Aorta (tissue), 5 donors: ENCODE data around the gene KRT10. TPM values are rescaled to one million over a fixed set of nuclear protein-coding genes. Genes with fewer than 3 reads are reported as not detected.
"Not testable (repeated sequence)": the region's sequence is repeated elsewhere in the genome, so short reads cannot be mapped to it uniquely, and the experiment has no call there.

Experiments used
- ATAC-seq: fragments of 200-7000 bp; cut with Tn5 transposase; one replicate; pipeline ENCODE4 v1.9.1; 2022; ENCODE audit warnings: moderate library complexity; ENCODE audit not compliant: low FRiP score
- DNase-seq, 2 donors: peaks; one replicate each; pipeline ENCODE4 v3.0.0-alpha.2; 2020
- H3K27ac ChIP-seq, 2 donors: one replicate each; pipeline ENCODE4 v1.5.1; 2013; ENCODE audit warnings: low read length in 2 of 2, mild to moderate bottlenecking in 2 of 2, moderate library complexity in 2 of 2, control low read depth in 1 of 2, inconsistent platforms in 1 of 2, low read depth in 1 of 2
- H3K27me3 ChIP-seq, 2 donors: one replicate each; pipeline ENCODE4 v1.6.1; 2013; ENCODE audit warnings: control low read depth in 1 of 2, low read length in 1 of 2, mild to moderate bottlenecking in 1 of 2, moderate library complexity in 1 of 2; ENCODE audit not compliant: insufficient read depth in 2 of 2, control insufficient read depth in 1 of 2
- H3K36me3 ChIP-seq, 2 donors: one replicate each; pipeline ENCODE4 v1.6.1; 2013; ENCODE audit warnings: control low read depth in 1 of 2, low read length in 1 of 2, mild to moderate bottlenecking in 1 of 2; ENCODE audit not compliant: insufficient read depth in 2 of 2, control insufficient read depth in 1 of 2
- H3K4me1 ChIP-seq, 2 donors: one replicate each; pipeline ENCODE4 v1.6.1; 2013; ENCODE audit warnings: low read length in 2 of 2, control low read depth in 1 of 2, mild to moderate bottlenecking in 1 of 2, moderate library complexity in 1 of 2; ENCODE audit not compliant: insufficient read depth in 2 of 2, control insufficient read depth in 1 of 2
- H3K4me3 ChIP-seq, 2 donors: one replicate each; pipeline ENCODE4 v1.5.1; 2013; ENCODE audit warnings: low read length in 2 of 2, control low read depth in 1 of 2, mild to moderate bottlenecking in 1 of 2
- H3K9me3 ChIP-seq: one replicate; pipeline ENCODE4 v1.6.1; 2013; ENCODE audit warnings: mild to moderate bottlenecking, low read length; ENCODE audit not compliant: control insufficient read depth
- WGBS, 2 donors: extraction: QIAGEN DNeasy Blood & Tissue Kit; methylation state at CpG; one replicate each; pipeline ENCODE4 v1.1.7; 2013; 5-methylcytosine and 5-hydroxymethylcytosine counted together
- intact Hi-C, 2 donors: fragments of 100-400 bp; cut with DNase I; formaldehyde crosslinking; loops; one replicate each; pipeline versions ENCODE4 v1.14.2 to v1.15.0; 2022
- long read RNA-seq, 2 donors: library from polyadenylated mRNA; unstranded; transcript quantifications; one replicate each; pipeline ENCODE4 v2.0.0, GENCODE V29; 2020 to 2021
- polyA plus RNA-seq, 2 donors: library from polyadenylated mRNA; stranded (reverse); fragments of 200-250 nt; gene quantifications; one replicate each; pipeline ENCODE4 v1.2.3, GENCODE V29; 2013
- total RNA-seq, 2 donors: library from RNA; stranded (reverse); fragmentation: NEBNext Ultra II Directional; extraction: Animal tissue kit (Norgen Biotek cat#: 25700); gene quantifications; one replicate each; pipeline ENCODE4 v1.2.1, GENCODE V29; 2021
- donor health status: healthy with polysubstance abuse.
- donor health status: Bipolar disorder and iron deficiency.
- donor health status: DM: no; HTN: no; CAD: no.
- donor health status: DM: no; HTN: no; CAD: no.
- donor health status: DM: yes; HTN: yes; CAD: no.

KRT10 gene
- total RNA-seq (10 to 100 TPM; 35.3 to 39.3 TPM), polyA plus RNA-seq (10 to 100 TPM; 39.3 to 39.7 TPM)
- long read RNA-seq, donor 1, partial matches to known transcripts = 7 of 10 reads
- long read RNA-seq, donor 1, other reads (novel, unspliced or antisense) = 2 of 10 reads
- long read RNA-seq, donor 2, partial matches to known transcripts = 35 of 38 reads
- long read RNA-seq, donor 2, other reads (novel, unspliced or antisense) = 1 of 38 reads

GRCh38 chr17:40822132-40822812 is at the start of gene KRT10:
TSS of gene KRT10 (minus strand) at chr17:40822614. CDS start at chr17:40822585, 29 bp downstream.
- peaks cover under 1 to 5% of the 10 kb centered on the region in 2 donors for H3K4me1 ChIP-seq
- ATAC-seq = no peak
- no peaks in the 10 kb centered on the region for H3K36me3 ChIP-seq
- intact Hi-C loops = no loop called here
- DNase-seq = no peak
- no peaks in the 10 kb centered on the region for H3K27me3 ChIP-seq
- H3K9me3 ChIP-seq = no peaks in the 10 kb centered on the region
- no peak within 1 kb of the TSS for H3K27ac ChIP-seq
- WGBS, 2 donors = 95% methylated on average over 7 of the region's 7 CpGs
- no peak within 1 kb of the TSS for H3K4me3 ChIP-seq

- Histone ChIP-seq H3K9me3 (no peaks in the 10 kb centered on the region), H3K36me3 (no peaks in the 10 kb centered on the region), H3K4me3 (no peak overlapping the region), H3K27me3 (no peaks in the 10 kb centered on the region), H3K4me1 (no peaks in the 10 kb centered on the region), H3K27ac (no peak overlapping the region)
- DNase-seq = no peak
- no peak for ATAC-seq
- intact Hi-C loops = no loop called here
- 91 to 95% methylated on average over 7 of the region's 7 CpGs for WGBS, 2 donors
Observed at GRCh38 chr17:40871316-40871715, 48.9 kb upstream of the KRT10 start.

- DNase-seq = no peak
- Histone ChIP-seq H3K9me3 (no peaks in the 10 kb centered on the region), H3K27me3 (no peaks in the 10 kb centered on the region), H3K4me3 (no peak overlapping the region), H3K4me1 (no peaks in the 10 kb centered on the region), H3K27ac (no peak overlapping the region), H3K36me3 (no peaks in the 10 kb centered on the region)
- intact Hi-C loops = no loop called here
- 73 to 85% methylated on average over 4 of the region's 4 CpGs for WGBS, 2 donors
- ATAC-seq = no peak
Observed at GRCh38 chr17:40870136-40870535, 47.7 kb upstream of the KRT10 start.

DNA sequence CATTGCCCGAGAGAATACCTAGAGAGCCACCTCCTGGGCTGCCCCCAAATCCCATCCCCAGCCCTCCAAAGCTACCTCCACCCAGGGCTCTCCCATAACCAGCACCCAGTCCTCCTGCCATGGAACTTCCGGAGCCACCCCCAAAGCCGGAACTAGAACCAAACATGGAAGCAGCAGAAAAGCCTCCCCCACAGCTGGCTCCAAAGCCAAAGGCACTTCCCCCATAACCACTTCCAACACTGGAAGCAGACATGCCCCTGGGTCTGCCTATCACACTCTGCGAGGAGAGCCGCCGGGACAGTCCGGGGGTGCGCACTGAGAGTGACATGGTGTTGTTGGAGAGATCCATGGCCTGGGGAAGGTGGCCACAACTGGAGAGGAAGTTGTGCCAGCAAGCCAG is 44.4 kb upstream of the KRT10 start, which contains the start of gene KRT12:
TSS of gene KRT12 (minus strand) at position 386 of the 400 bp plus-strand sequence. CDS start at position 349, 37 bp downstream.
- Histone ChIP-seq H3K4me3 (no peak within 1 kb of the TSS), H3K9me3 (no peaks in the 10 kb centered on the region), H3K4me1 (no peaks in the 10 kb centered on the region), H3K27ac (no peak within 1 kb of the TSS), H3K36me3 (no peaks in the 10 kb centered on the region), H3K27me3 (no peaks in the 10 kb centered on the region)
- WGBS, 2 donors = 86 to 92% methylated on average over 8 of the region's 8 CpGs
- intact Hi-C loops = no loop called here
- no peak for DNase-seq
- no peak for ATAC-seq

DNA sequence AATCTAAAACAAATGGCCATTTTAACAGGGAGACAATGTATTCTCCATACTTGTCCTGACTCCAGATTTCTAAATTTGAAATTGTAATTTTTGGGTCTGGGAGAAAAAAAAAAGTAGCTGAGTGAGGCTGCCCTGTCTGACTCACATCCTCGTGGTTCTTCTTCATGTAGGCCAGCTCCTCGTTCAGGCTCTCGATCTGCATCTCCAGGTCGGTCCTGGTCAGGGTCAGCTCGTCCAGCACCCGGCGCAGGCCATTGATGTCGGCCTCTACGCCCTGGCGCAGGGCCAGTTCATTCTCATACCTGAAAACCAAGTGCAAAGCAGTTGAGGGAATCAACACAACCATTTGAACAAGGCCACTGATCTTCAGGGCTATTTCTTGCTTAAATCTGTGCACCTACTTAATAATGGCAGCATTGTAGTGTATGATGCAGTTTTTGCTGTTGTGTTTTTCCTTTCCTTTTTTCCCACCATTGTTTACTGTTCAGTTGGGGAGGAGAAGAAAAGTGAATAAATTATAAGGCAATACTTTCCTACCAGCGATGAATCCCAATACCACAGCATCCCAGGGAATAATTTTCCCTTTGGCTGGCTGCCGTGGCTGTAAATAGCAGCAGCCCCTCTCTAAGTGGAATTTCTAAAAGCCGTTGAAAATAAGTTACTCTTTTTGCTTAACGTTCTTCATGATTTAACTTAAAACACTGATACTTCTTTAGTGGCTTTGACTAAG is 42.4 kb upstream of the KRT10 start:
- no peak overlapping the region for H3K4me3 ChIP-seq
- no peaks in the 10 kb centered on the region for H3K36me3 ChIP-seq
- ATAC-seq (no peak), DNase-seq (no peak)
- H3K27ac ChIP-seq = no peak overlapping the region
- intact Hi-C loops = no loop called here
- WGBS, 2 donors = 77 to 81% methylated on average over 14 of the region's 14 CpGs
- H3K9me3 ChIP-seq = no peaks in the 10 kb centered on the region
- H3K4me1 ChIP-seq = no peaks in the 10 kb centered on the region
- H3K27me3 ChIP-seq = no peaks in the 10 kb centered on the region

DNA sequence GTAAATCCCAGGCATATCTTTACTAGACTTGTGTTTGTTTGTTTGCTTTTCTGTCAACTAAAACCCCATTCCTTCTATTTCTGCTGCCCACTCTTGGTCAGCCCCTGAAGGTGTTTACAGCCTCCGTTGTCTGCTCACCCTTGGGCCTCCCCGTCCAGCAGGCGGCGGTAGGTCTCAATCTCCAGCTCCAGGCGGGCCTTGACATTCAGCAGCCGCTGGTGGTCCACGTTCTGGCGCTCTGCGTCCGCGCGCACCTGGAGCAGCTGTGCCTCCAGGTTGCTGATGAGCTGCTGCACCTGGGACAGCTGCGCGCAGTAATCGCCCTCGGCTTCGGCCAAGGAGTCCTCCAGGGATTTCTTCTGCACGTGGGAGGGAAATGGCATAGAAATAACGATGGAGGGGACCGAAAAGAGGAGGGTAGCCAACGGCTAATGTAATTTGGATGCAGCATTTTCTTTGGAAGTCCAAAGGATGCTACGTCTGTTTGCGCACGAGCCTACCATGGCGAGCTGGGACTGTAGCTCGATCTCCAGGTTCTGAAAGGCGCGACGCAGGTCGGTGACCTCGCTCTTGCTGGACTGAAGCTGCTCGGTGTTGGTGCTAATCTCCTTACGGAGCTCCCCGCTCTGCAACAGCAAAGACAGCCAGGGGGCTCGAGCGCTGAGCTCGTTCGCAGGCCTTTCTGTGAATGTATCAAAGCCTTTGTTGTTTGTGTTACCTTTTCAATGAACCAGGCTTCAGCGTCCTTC is 40.7 kb upstream of the KRT10 start:
- DNase-seq = no peak
- H3K4me1 ChIP-seq = no peaks in the 10 kb centered on the region
- H3K27ac ChIP-seq = no peak overlapping the region
- no peaks in the 10 kb centered on the region for H3K9me3 ChIP-seq
- intact Hi-C loops = no loop called here
- no peaks in the 10 kb centered on the region for H3K36me3 ChIP-seq
- no peak overlapping the region for H3K4me3 ChIP-seq
- 47 to 50% methylated on average over 39 of the region's 39 CpGs for WGBS, 2 donors
- no peaks in the 10 kb centered on the region for H3K27me3 ChIP-seq
- no peak for ATAC-seq

DNA sequence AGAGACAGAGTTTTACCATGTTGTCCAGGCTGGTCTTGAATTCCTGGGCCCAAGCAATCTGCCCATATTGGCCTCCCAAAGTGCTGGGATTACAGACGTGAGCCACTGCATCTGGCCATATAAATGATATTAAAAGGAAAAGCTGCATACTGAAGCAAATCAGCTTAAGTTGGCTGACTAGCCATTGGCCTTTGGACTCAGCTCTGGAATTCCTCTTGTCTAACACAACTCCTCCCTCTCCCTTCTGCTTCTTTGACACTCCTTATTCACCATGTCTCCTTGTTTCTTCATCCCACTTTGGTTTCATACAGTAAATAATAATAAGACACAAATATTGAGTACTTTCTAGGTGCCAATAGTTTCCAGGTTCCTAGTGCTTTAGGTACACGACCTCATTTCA is 37.1 kb upstream of the KRT10 start:
- 66 to 94% methylated on average over 2 of the region's 2 CpGs for WGBS, 2 donors
- intact Hi-C loops = no loop called here
- Histone ChIP-seq H3K27ac (no peak overlapping the region), H3K27me3 (no peaks in the 10 kb centered on the region), H3K9me3 (no peaks in the 10 kb centered on the region), H3K4me1 (no peaks in the 10 kb centered on the region), H3K4me3 (no peak overlapping the region), H3K36me3 (no peaks in the 10 kb centered on the region)
- DNase-seq (no peak), ATAC-seq (no peak)

DNA sequence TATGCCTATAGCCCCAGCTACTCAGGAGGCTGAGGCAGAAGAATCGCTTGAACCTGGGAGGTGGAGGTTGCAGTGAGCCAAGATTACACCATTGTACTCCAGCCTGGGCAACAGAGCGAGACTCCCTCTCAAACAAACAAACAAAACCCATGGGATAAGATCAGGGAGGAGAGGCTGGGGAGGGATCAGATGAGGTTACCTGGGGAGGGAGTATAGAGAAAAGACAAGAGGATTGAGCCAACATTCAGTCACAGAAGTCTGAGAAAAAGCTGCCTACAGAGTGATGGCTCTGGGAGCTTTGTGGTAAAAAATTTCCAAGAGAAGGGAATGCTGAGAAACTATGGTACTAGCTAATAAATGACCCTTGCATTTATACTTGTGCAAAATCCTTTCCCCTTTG is 36.3 kb upstream of the KRT10 start:
- intact Hi-C loops, H3K4me1 ChIP-seq, ATAC-seq, H3K4me3 ChIP-seq, H3K36me3 ChIP-seq, H3K27me3 ChIP-seq, H3K9me3 ChIP-seq, H3K27ac ChIP-seq, DNase-seq: not testable (repeated sequence)
- 89 to 91% methylated on average over 2 of the region's 2 CpGs for WGBS, 2 donors
